H9 (cell line): ENCODE measurements around the gene SRGAP1. TPM values are rescaled to one million over a fixed set of nuclear protein-coding genes. Genes with fewer than 3 reads are reported as not detected.

ENCODE experiments used
- DNase-seq: peaks from one replicate; pipeline ENCODE4 v3.0.0-alpha.2; 2017
- H2AFZ ChIP-seq: one replicate; pipeline ENCODE4 v1.6.1; 2013; ENCODE audit warnings: mild to moderate bottlenecking, low read length, control low read depth, moderate library complexity
- H2AK5ac ChIP-seq: 2 replicates; pipeline ENCODE4 v1.6.1; 2013; ENCODE audit warnings: low read length, control low read depth, mixed read lengths; ENCODE audit not compliant: insufficient read length
- H2BK120ac ChIP-seq: one replicate; pipeline ENCODE4 v1.6.1; 2013; ENCODE audit warnings: low read depth, mild to moderate bottlenecking, low read length, control low read depth, inconsistent platforms; ENCODE audit not compliant: poor library complexity, severe bottlenecking
- H2BK12ac ChIP-seq: 2 replicates; pipeline ENCODE4 v1.6.1; 2013; ENCODE audit warnings: low read length, control low read depth, mixed read lengths, low read depth; ENCODE audit not compliant: insufficient read length
- H2BK15ac ChIP-seq: 2 replicates; pipeline ENCODE4 v1.6.1; 2013; ENCODE audit warnings: low read depth, low read length, control low read depth
- H2BK20ac ChIP-seq: one replicate; pipeline ENCODE4 v1.6.1; 2013; ENCODE audit warnings: low read depth, mild to moderate bottlenecking, low read length, control low read depth, inconsistent platforms; ENCODE audit not compliant: poor library complexity, severe bottlenecking
- H2BK5ac ChIP-seq: 2 replicates; pipeline ENCODE4 v1.6.1; 2013; ENCODE audit warnings: low read length, control low read depth, mixed read lengths; ENCODE audit not compliant: insufficient read length
- H3K14ac ChIP-seq: 2 replicates; pipeline ENCODE4 v1.6.1; 2013; ENCODE audit warnings: low read length, control low read depth; ENCODE audit not compliant: insufficient read depth
- H3K18ac ChIP-seq: 2 replicates; pipeline ENCODE4 v1.6.1; 2013; ENCODE audit warnings: low read depth, mild to moderate bottlenecking, mixed read lengths, low read length, control low read depth; ENCODE audit not compliant: insufficient read length
- H3K23ac ChIP-seq: 2 replicates; pipeline ENCODE4 v1.6.1; 2013; ENCODE audit warnings: low read length, control low read depth, mixed read lengths, low read depth; ENCODE audit not compliant: insufficient read length
- H3K23me2 ChIP-seq: 2 replicates; pipeline ENCODE4 v1.6.1; 2013; ENCODE audit warnings: low read depth, mild to moderate bottlenecking, mixed read lengths, low read length, control low read depth; ENCODE audit not compliant: insufficient read length, poor library complexity, severe bottlenecking
- H3K27ac ChIP-seq: 2 replicates; pipeline ENCODE4 v1.5.1; 2013; ENCODE audit warnings: low read length, control low read depth, mixed read lengths, low read depth; ENCODE audit not compliant: insufficient read length
- H3K27me3 ChIP-seq: 2 replicates; pipeline ENCODE4 v1.6.1; 2013; ENCODE audit warnings: low read length, control low read depth, inconsistent platforms; ENCODE audit not compliant: insufficient read depth
- H3K4ac ChIP-seq: 2 replicates; pipeline ENCODE4 v1.6.1; 2013; ENCODE audit warnings: low read depth, mild to moderate bottlenecking, control low read depth, inconsistent platforms, low read length, moderate library complexity
- H3K4me1 ChIP-seq: 2 replicates; pipeline ENCODE4 v1.6.1; 2013; ENCODE audit warnings: low read length, control low read depth, inconsistent platforms; ENCODE audit not compliant: insufficient read depth
- H3K4me2 ChIP-seq: 2 replicates; pipeline ENCODE4 v1.6.1; 2013; ENCODE audit warnings: low read length, control low read depth, mixed read lengths; ENCODE audit not compliant: insufficient read length, insufficient read depth
- H3K56ac ChIP-seq: 2 replicates; pipeline ENCODE4 v1.6.1; 2013; ENCODE audit warnings: low read depth, mild to moderate bottlenecking, mixed read lengths, low read length, control low read depth; ENCODE audit not compliant: insufficient read length
- H3K79me1 ChIP-seq: 2 replicates; pipeline ENCODE4 v1.6.1; 2013; ENCODE audit warnings: low read depth, mild to moderate bottlenecking, moderate library complexity, low read length, control low read depth, inconsistent platforms; ENCODE audit not compliant: insufficient read depth, poor library complexity, severe bottlenecking
- H3K79me2 ChIP-seq: 2 replicates; pipeline ENCODE4 v1.6.1; 2013; ENCODE audit warnings: low read length, control low read depth, inconsistent platforms; ENCODE audit not compliant: insufficient read depth
- H3K9ac ChIP-seq: 2 replicates; pipeline ENCODE4 v1.6.1; 2013; ENCODE audit warnings: low read length, control low read depth, mixed read lengths; ENCODE audit not compliant: insufficient read length; ENCODE audit errors: extremely low read depth
- H3K9me3 ChIP-seq: one replicate; pipeline ENCODE4 v1.6.1; 2013; ENCODE audit warnings: low read depth, low read length, inconsistent platforms; ENCODE audit not compliant: control insufficient read depth
- H3T11ph ChIP-seq: one replicate; pipeline ENCODE4 v1.6.1; 2013; ENCODE audit warnings: mild to moderate bottlenecking, low read length, control low read depth, inconsistent platforms
- H4K20me1 ChIP-seq: one replicate; pipeline ENCODE4 v1.6.1; 2013; ENCODE audit not compliant: control insufficient read depth, insufficient read length, insufficient read depth
- H4K5ac ChIP-seq: 2 replicates; pipeline ENCODE4 v1.6.1; 2013; ENCODE audit warnings: low read depth, mild to moderate bottlenecking, mixed read lengths, low read length, control low read depth; ENCODE audit not compliant: insufficient read length
- H4K8ac ChIP-seq: replicated peaks from 2 replicates; pipeline ENCODE4 v1.6.1; 2013; ENCODE audit warnings: low read length, control low read depth, mixed read lengths, low read depth; ENCODE audit not compliant: insufficient read length
- H4K91ac ChIP-seq: 2 replicates; pipeline ENCODE4 v1.6.1; 2013; ENCODE audit warnings: low read depth, mild to moderate bottlenecking, moderate library complexity, mixed read lengths, low read length, control low read depth; ENCODE audit not compliant: insufficient read length
- H3K27ac Mint-ChIP-seq, 3 experiments: 2 replicates in 2 of 3; 3 replicates in 1 of 3; pipeline ENCODE4 v1.8.0; 2020 to 2021; ENCODE audit warnings: mixed read lengths in 3 of 3, mild to moderate bottlenecking in 1 of 3, moderate library complexity in 1 of 3
- H3K27me3 Mint-ChIP-seq: 2 replicates; pipeline ENCODE4 v1.8.0; 2021; ENCODE audit warnings: low read depth, mild to moderate bottlenecking, moderate library complexity, mixed read lengths
- H3K36me3 Mint-ChIP-seq, 3 experiments: 2 replicates in 2 of 3; 3 replicates in 1 of 3; pipeline ENCODE4 v1.8.0; 2020 to 2021; ENCODE audit warnings: low read depth in 3 of 3, mixed read lengths in 3 of 3; ENCODE audit not compliant: insufficient read depth in 1 of 3
- H3K4me1 Mint-ChIP-seq, 2 experiments: 2 replicates each; pipeline ENCODE4 v1.8.0; 2020; ENCODE audit warnings: mixed read lengths in 2 of 2
- H3K4me3 Mint-ChIP-seq, 2 experiments: 2 replicates in 1 of 2; 3 replicates in 1 of 2; pipeline ENCODE4 v1.8.0; 2020 to 2021; ENCODE audit warnings: mild to moderate bottlenecking in 2 of 2, mixed read lengths in 2 of 2, moderate library complexity in 1 of 2
- H3K9me3 Mint-ChIP-seq, 2 experiments: 2 replicates in 1 of 2; 3 replicates in 1 of 2; pipeline ENCODE4 v1.8.0; 2020; ENCODE audit warnings: mild to moderate bottlenecking in 2 of 2, mixed read lengths in 2 of 2, moderate library complexity in 1 of 2
- WGBS: extraction: QIAGEN DNeasy Blood & Tissue Kit; methylation state at CpG from one replicate; pipeline ENCODE4 v1.1.7; 2013; ENCODE audit warnings: missing lambda C conversion rate, low lambda C conversion rate, mixed read lengths; ENCODE audit not compliant: insufficient read length; ENCODE audit errors: extremely low coverage; 5-methylcytosine and 5-hydroxymethylcytosine counted together
- total RNA-seq: library from RNA; stranded (reverse); gene quantifications from 2 replicates; pipeline ENCODE4 v1.2.1, GENCODE V29; 2021
- TF ChIP-seq, protein P1 (sequence below): fragments of 200-600 bp; sonication (generic); conservative IDR thresholded peaks from 3 replicates; pipeline ENCODE4 v1.8.0; 2021; ENCODE audit warnings: antibody characterized with exemption, mild to moderate bottlenecking

Gene SRGAP1
- total RNA-seq, 1 experiment from 2014 or later = 4.8 TPM

DNA sequence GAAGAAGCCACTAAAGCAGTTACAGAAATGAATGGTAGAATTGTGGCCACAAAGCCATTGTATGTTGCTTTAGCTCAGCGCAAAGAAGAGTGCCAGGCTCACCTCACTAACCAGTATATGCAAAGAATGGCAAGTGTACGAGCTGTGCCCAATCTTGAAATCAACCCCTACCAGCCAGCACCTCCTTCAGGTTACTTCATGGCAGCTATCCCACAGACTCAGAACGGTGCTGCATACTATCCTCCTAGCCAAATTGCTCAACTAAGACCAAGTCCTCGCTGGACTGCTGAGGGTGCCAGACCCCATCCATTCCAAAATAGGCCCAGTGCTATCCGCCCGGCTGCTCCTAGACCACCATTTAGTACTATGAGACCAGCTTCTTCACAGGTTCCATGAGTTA lies 21.5 kb upstream of the SRGAP1 start:
- Mint-ChIP-seq H3K36me3 (0 out of 7 replicates have a peak, but pooled peaks cover 0 to 3% (median 0%) of the 10 kb centered on the region in 3 experiments), H3K4me1 (no peaks in the 10 kb centered on the region), H3K9me3 (no peaks in the 10 kb centered on the region; a peak in 1 of 5 replicates), H3K27ac (no peak overlapping the region), H3K27me3 (no peaks in the 10 kb centered on the region), H3K4me3 (no peak overlapping the region)
- H2BK12ac ChIP-seq = no peak overlapping the region
- no peaks in the 10 kb centered on the region for H3K79me1 ChIP-seq
- no peak overlapping the region for H3K14ac ChIP-seq
- H3K4me1 ChIP-seq = no peaks in the 10 kb centered on the region
- H3K27me3 ChIP-seq = no peaks in the 10 kb centered on the region
- H4K5ac ChIP-seq = no peak overlapping the region
- no peak overlapping the region for H3T11ph ChIP-seq
- no peaks in the 10 kb centered on the region for H3K79me2 ChIP-seq
- WGBS = no CpG with 5 or more reads among the region's 6 CpGs
- no peaks in the 10 kb centered on the region for H3K23me2 ChIP-seq
- H4K8ac ChIP-seq = no peak overlapping the region
- TF ChIP-seq, protein P1, sequence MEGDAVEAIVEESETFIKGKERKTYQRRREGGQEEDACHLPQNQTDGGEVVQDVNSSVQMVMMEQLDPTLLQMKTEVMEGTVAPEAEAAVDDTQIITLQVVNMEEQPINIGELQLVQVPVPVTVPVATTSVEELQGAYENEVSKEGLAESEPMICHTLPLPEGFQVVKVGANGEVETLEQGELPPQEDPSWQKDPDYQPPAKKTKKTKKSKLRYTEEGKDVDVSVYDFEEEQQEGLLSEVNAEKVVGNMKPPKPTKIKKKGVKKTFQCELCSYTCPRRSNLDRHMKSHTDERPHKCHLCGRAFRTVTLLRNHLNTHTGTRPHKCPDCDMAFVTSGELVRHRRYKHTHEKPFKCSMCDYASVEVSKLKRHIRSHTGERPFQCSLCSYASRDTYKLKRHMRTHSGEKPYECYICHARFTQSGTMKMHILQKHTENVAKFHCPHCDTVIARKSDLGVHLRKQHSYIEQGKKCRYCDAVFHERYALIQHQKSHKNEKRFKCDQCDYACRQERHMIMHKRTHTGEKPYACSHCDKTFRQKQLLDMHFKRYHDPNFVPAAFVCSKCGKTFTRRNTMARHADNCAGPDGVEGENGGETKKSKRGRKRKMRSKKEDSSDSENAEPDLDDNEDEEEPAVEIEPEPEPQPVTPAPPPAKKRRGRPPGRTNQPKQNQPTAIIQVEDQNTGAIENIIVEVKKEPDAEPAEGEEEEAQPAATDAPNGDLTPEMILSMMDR = no peak
- no peak overlapping the region for H3K18ac ChIP-seq
- no peak overlapping the region for H2BK15ac ChIP-seq
- H2BK5ac ChIP-seq = no peak overlapping the region
- no peak overlapping the region for H2AK5ac ChIP-seq
- H2AFZ ChIP-seq = no peak overlapping the region
- H4K20me1 ChIP-seq = no peaks in the 10 kb centered on the region
- no peak overlapping the region for H3K23ac ChIP-seq
- H3K9ac ChIP-seq = no peak overlapping the region
- H3K4me2 ChIP-seq = no peak overlapping the region
- no peak overlapping the region for H3K4ac ChIP-seq
- H3K56ac ChIP-seq = no peak overlapping the region
- no peak overlapping the region for H2BK20ac ChIP-seq
- no peak overlapping the region for H4K91ac ChIP-seq
- no peak overlapping the region for H2BK120ac ChIP-seq
- no peak overlapping the region for H3K27ac ChIP-seq
- no peak for DNase-seq
- no peaks in the 10 kb centered on the region for H3K9me3 ChIP-seq
